CD14-positive monocyte (primary cell): Measurements from ENCODE around the gene SLC7A8. TPM values are rescaled to one million over a fixed set of nuclear protein-coding genes. Genes with fewer than 3 reads are reported as not detected.

Source experiments
- DNase-seq, 3 donors: peaks; one replicate each; pipeline ENCODE4 v3.0.0-alpha.2; 2011 to 2022
- H2AFZ ChIP-seq: 2 replicates; pipeline ENCODE4 v1.6.0; 2012; ENCODE audit warnings: mild to moderate bottlenecking, low read depth, low read length, inconsistent platforms; ENCODE audit not compliant: insufficient read depth, poor library complexity, severe bottlenecking
- H3K27ac ChIP-seq, 2 donors: 1 replicate in 1 of 2; 2 replicates in 1 of 2; pipeline ENCODE4 v1.5.1; 2012 to 2013; ENCODE audit warnings: low read length in 2 of 2, control low read depth in 1 of 2, inconsistent platforms in 1 of 2, low read depth in 1 of 2, mild to moderate bottlenecking in 1 of 2
- H3K27me3 ChIP-seq, 2 donors: one replicate each; pipeline versions ENCODE4 v1.6.0 to v1.6.1; 2011 to 2013; ENCODE audit warnings: low read length in 2 of 2; ENCODE audit not compliant: control insufficient read depth in 2 of 2, insufficient read depth in 2 of 2
- H3K36me3 ChIP-seq, 2 donors: replicated peaks in 1 of 2; 1 replicate in 1 of 2; 2 replicates in 1 of 2; pipeline versions ENCODE4 v1.5.1 to v1.6.1; 2012 to 2013; ENCODE audit warnings: low read length in 2 of 2, control low read depth in 1 of 2, inconsistent platforms in 1 of 2, mild to moderate bottlenecking in 1 of 2; ENCODE audit not compliant: insufficient read depth in 2 of 2, control insufficient read depth in 1 of 2
- H3K4me1 ChIP-seq, 2 donors: 1 replicate in 1 of 2; 2 replicates in 1 of 2; pipeline versions ENCODE4 v1.5.1 to v1.6.1; 2012 to 2013; ENCODE audit warnings: low read length in 2 of 2, control low read depth in 1 of 2, inconsistent platforms in 1 of 2, mild to moderate bottlenecking in 1 of 2, moderate library complexity in 1 of 2; ENCODE audit not compliant: insufficient read depth in 2 of 2, control insufficient read depth in 1 of 2
- H3K4me2 ChIP-seq: replicated peaks from 2 replicates; pipeline ENCODE3; 2012; ENCODE audit warnings: low read length, moderate library complexity, mild to moderate bottlenecking; ENCODE audit not compliant: poor library complexity, severe bottlenecking; ENCODE audit errors: extremely low read depth
- H3K4me3 ChIP-seq, 3 experiments: fragments of 200-600 bp in 1 of 3; sonication (generic) in 1 of 3; replicated peaks in 1 of 3; 1 replicate in 2 of 3; 2 replicates in 1 of 3; pipeline ENCODE4 v1.5.1; 2011 to 2013; ENCODE audit warnings: low read length in 3 of 3, mild to moderate bottlenecking in 3 of 3, control low read depth in 2 of 3, low read depth in 2 of 3, inconsistent platforms in 1 of 3, moderate library complexity in 1 of 3
- H3K79me2 ChIP-seq: 2 replicates; pipeline ENCODE4 v1.6.0; 2012; ENCODE audit warnings: mild to moderate bottlenecking, control low read depth, inconsistent platforms, low read length, moderate library complexity; ENCODE audit not compliant: insufficient read depth
- H3K9ac ChIP-seq: 2 replicates; pipeline ENCODE4 v1.6.0; 2017; ENCODE audit warnings: low read length, mild to moderate bottlenecking; ENCODE audit not compliant: insufficient read depth, poor library complexity, severe bottlenecking
- H3K9me3 ChIP-seq, 2 donors: replicated peaks in 1 of 2; 1 replicate in 1 of 2; 2 replicates in 1 of 2; pipeline versions ENCODE4 v1.5.1 to v1.6.1; 2012 to 2013; ENCODE audit warnings: low read length in 2 of 2, control low read depth in 1 of 2; ENCODE audit not compliant: control insufficient read depth in 1 of 2, insufficient read depth in 1 of 2
- H4K20me1 ChIP-seq: 2 replicates; pipeline ENCODE4 v1.6.0; 2012; ENCODE audit warnings: mild to moderate bottlenecking, low read length, control low read depth, moderate library complexity; ENCODE audit not compliant: insufficient read depth
- H3K27ac Mint-ChIP-seq, 7 donors: one replicate each; pipeline ENCODE4 v1.8.0; 2020; ENCODE audit warnings: mild to moderate bottlenecking in 7 of 7, mixed read lengths in 7 of 7, moderate library complexity in 6 of 7, inconsistent platforms in 2 of 7
- H3K27me3 Mint-ChIP-seq, 3 donors: one replicate each; pipeline ENCODE4 v1.8.0; 2021 to 2022; ENCODE audit warnings: low read depth in 3 of 3, mild to moderate bottlenecking in 3 of 3, mixed read lengths in 3 of 3, moderate library complexity in 3 of 3, inconsistent platforms in 1 of 3
- H3K36me3 Mint-ChIP-seq, 2 donors: one replicate each; pipeline ENCODE4 v1.8.0; 2020; ENCODE audit warnings: mixed read lengths in 2 of 2, inconsistent platforms in 1 of 2, mild to moderate bottlenecking in 1 of 2
- H3K4me1 Mint-ChIP-seq: one replicate; pipeline ENCODE4 v1.8.0; 2020; ENCODE audit warnings: mild to moderate bottlenecking, mixed read lengths
- H3K4me3 Mint-ChIP-seq, 2 donors: one replicate each; pipeline ENCODE4 v1.8.0; 2020; ENCODE audit warnings: mild to moderate bottlenecking in 2 of 2, mixed read lengths in 2 of 2, moderate library complexity in 1 of 2
- H3K9me3 Mint-ChIP-seq, 7 donors: one replicate each; pipeline ENCODE4 v1.8.0; 2020 to 2022; ENCODE audit warnings: mixed read lengths in 7 of 7, mild to moderate bottlenecking in 6 of 7, moderate library complexity in 6 of 7, inconsistent platforms in 2 of 7
- CTCF ChIP-seq: fragments of 200-600 bp; IDR thresholded peaks from one replicate; pipeline ENCODE4 v1.8.0; 2022; ENCODE audit warnings: antibody characterized with exemption, mild to moderate bottlenecking
- WGBS: methylation state at CpG from one replicate; pipeline ENCODE4 v1.1.5; 2013; ENCODE audit warnings: missing lambda C conversion rate; ENCODE audit not compliant: insufficient coverage; 5-methylcytosine and 5-hydroxymethylcytosine counted together
- intact Hi-C, 2 donors: fragments of 100-400 bp; cut with micrococcal nuclease; formaldehyde crosslinking; loops; one replicate each; pipeline versions ENCODE4 v1.15.0 to v1.15.1; 2023
- polyA plus RNA-seq, 3 donors: library from polyadenylated mRNA; depleted of rRNA in 1 of 3; unstranded in 2 of 3; stranded (reverse) in 1 of 3; fragments of 300-500 nt in 2 of 3; fragments of >200 nt in 1 of 3; fragmentation: Illumina TruSeq in 2 of 3; gene quantifications; 1 replicate in 2 of 3; 2 replicates in 1 of 3; pipeline ENCODE4 v1.2.3, GENCODE V29; 2012 to 2021

SLC7A8 gene
- polyA plus RNA-seq, 3 donors, result 0.05 to 0.53 (median 0.25) TPM

DNA sequence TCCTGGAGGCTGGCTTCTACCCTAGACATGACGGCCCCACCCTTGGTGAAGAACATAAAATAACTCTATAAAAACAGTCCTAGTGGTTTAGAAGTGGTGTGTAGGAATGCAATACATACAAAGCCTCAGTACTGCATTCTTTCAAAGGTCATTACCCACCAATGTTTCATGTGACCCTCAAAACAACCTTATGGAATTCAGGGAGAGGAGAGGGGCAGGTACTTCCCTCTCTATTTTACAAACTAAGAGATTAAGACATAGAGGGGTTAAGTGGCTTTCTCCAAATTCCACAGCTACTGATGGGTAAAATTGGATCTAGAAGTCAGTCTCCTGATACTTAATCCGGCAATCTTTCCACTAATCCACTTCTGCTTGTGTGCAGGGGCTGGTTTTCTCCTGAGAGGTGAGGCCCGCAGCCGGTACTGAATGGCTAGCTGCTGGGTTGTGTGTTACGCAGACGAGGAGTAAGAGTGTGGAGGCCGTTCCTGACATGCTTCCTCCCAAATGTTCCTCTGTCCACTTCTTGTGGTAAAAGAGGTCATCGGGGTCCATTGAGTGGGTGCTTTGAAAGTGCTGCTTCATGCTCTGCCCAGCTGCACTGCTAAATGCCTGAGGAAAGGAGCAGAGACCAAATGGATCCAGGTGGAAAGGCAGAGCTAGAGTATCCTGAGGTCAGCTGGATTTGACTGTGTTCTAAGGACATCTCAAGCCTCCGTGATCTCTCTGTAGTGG lies 16.2 kb downstream of the SLC7A8 start:
- no peak for TF ChIP-seq CTCF
- Histone ChIP-seq H3K9ac (no peak overlapping the region), H3K36me3 (no peaks in the 10 kb centered on the region), H3K4me3 (no peak overlapping the region), H3K4me2 (no peak overlapping the region), H3K79me2 (no peaks in the 10 kb centered on the region), H3K4me1 (peaks cover 35 to 39% of the 10 kb centered on the region in 2 donors), H2AFZ (peak overlapping the region; percentile 58), H3K9me3 (no peaks in the 10 kb centered on the region), H4K20me1 (no peaks in the 10 kb centered on the region), H3K27ac (peak overlapping the region; percentile 14 to 26), H3K27me3 (no peaks in the 10 kb centered on the region)
- WGBS, result 67% methylated on average over 1 of the region's 9 CpGs
- H3K9me3 Mint-ChIP-seq, result no peaks in the 10 kb centered on the region
- H3K27me3 Mint-ChIP-seq, result peaks cover 0 to 4% (median 1%) of the 10 kb centered on the region in 3 donors
- H3K27ac Mint-ChIP-seq, result peak overlapping the region in 4 of 7 donors; percentile 46 to 74 (median 54)
- H3K36me3 Mint-ChIP-seq, result no peaks in the 10 kb centered on the region
- DNase-seq, result no peak
- no peak overlapping the region for H3K4me3 Mint-ChIP-seq
- intact Hi-C loops, result no loop called here
- peaks cover 37% of the 10 kb centered on the region for H3K4me1 Mint-ChIP-seq

GRCh38 chr14:23164949-23165348 lies 18.5 kb downstream of the SLC7A8 start:
- Histone ChIP-seq H3K27ac (no peak overlapping the region), H3K4me1 (peaks cover 50 to 56% of the 10 kb centered on the region in 2 donors), H3K79me2 (no peaks in the 10 kb centered on the region), H3K27me3 (no peaks in the 10 kb centered on the region), H3K9me3 (no peaks in the 10 kb centered on the region), H3K9ac (no peak overlapping the region), H3K36me3 (no peaks in the 10 kb centered on the region), H3K4me3 (no peak overlapping the region), H4K20me1 (no peaks in the 10 kb centered on the region), H3K4me2 (no peak overlapping the region), H2AFZ (no peak overlapping the region)
- Mint-ChIP-seq H3K4me1 (peaks cover 51% of the 10 kb centered on the region), H3K9me3 (peaks cover 0 to 2% (median 0%) of the 10 kb centered on the region in 7 donors), H3K36me3 (peaks cover 0 to 3% of the 10 kb centered on the region in 2 donors), H3K4me3 (no peak overlapping the region), H3K27ac (no peak overlapping the region), H3K27me3 (peaks cover 0 to 3% (median 1%) of the 10 kb centered on the region in 3 donors)
- WGBS, result 94% methylated on average over 2 of the region's 5 CpGs
- no peak for DNase-seq
- TF ChIP-seq CTCF, result no peak
- intact Hi-C loops, result no loop called here
